Mesendoderm (in vitro differentiated cells): ENCODE measurements around the gene CASP1.
"Not testable (repeated sequence)": the region's sequence is repeated elsewhere in the genome, so short reads cannot be mapped to it uniquely, and the experiment has no call there.

Source experiments
- DNase-seq: peaks from one replicate; pipeline ENCODE4 v3.0.0; 2013
- H2AK5ac ChIP-seq: 2 replicates; pipeline ENCODE4 v1.6.1; 2013; ENCODE audit warnings: low read length, inconsistent platforms
- H2BK120ac ChIP-seq: 2 replicates; pipeline ENCODE4 v1.6.1; 2013; ENCODE audit warnings: low read depth, mild to moderate bottlenecking, low read length, moderate library complexity, mixed read lengths
- H2BK15ac ChIP-seq: replicated peaks from 2 replicates; pipeline ENCODE4 v1.6.1; 2013; ENCODE audit warnings: low read depth, mild to moderate bottlenecking, moderate library complexity
- H2BK5ac ChIP-seq: 2 replicates; pipeline ENCODE4 v1.6.1; 2013; ENCODE audit warnings: low read length, inconsistent platforms
- H3K18ac ChIP-seq: 2 replicates; pipeline ENCODE4 v1.6.1; 2013; ENCODE audit warnings: mild to moderate bottlenecking, low read length, mixed read lengths
- H3K23ac ChIP-seq: one replicate; pipeline ENCODE4 v1.6.1; 2013; ENCODE audit warnings: low read length
- H3K27ac ChIP-seq: 2 replicates; pipeline ENCODE4 v1.5.1; 2013; ENCODE audit warnings: low read depth, mild to moderate bottlenecking, inconsistent platforms, low read length, moderate library complexity
- H3K27me3 ChIP-seq: 2 replicates; pipeline ENCODE4 v1.6.1; 2013; ENCODE audit warnings: low read length, control low read depth, mild to moderate bottlenecking, inconsistent platforms; ENCODE audit not compliant: insufficient read depth, poor library complexity
- H3K36me3 ChIP-seq: 2 replicates; pipeline ENCODE4 v1.6.1; 2013; ENCODE audit warnings: low read length, inconsistent platforms; ENCODE audit not compliant: control insufficient read depth, insufficient read depth
- H3K4ac ChIP-seq: one replicate; pipeline ENCODE4 v1.6.1; 2013; ENCODE audit warnings: low read depth, mild to moderate bottlenecking, low read length, moderate library complexity
- H3K4me1 ChIP-seq: 2 replicates; pipeline ENCODE4 v1.6.1; 2013; ENCODE audit warnings: low read depth, low read length, inconsistent platforms; ENCODE audit not compliant: control insufficient read depth
- H3K4me2 ChIP-seq: 2 replicates; pipeline ENCODE4 v1.6.1; 2013; ENCODE audit warnings: low read length
- H3K4me3 ChIP-seq: 2 replicates; pipeline ENCODE4 v1.5.1; 2013; ENCODE audit warnings: mild to moderate bottlenecking, low read length
- H3K56ac ChIP-seq: one replicate; pipeline ENCODE4 v1.6.1; 2013; ENCODE audit warnings: low read length
- H3K79me1 ChIP-seq: 2 replicates; pipeline ENCODE4 v1.6.1; 2013; ENCODE audit warnings: low read length, inconsistent platforms
- H3K79me2 ChIP-seq: 2 replicates; pipeline ENCODE4 v1.6.1; 2013; ENCODE audit warnings: mild to moderate bottlenecking, low read length; ENCODE audit not compliant: control insufficient read depth, insufficient read depth
- H3K9ac ChIP-seq: 2 replicates; pipeline ENCODE4 v1.6.1; 2013; ENCODE audit warnings: low read length, inconsistent platforms
- H4K5ac ChIP-seq: one replicate; pipeline ENCODE4 v1.6.1; 2013; ENCODE audit warnings: low read length
- H4K8ac ChIP-seq: one replicate; pipeline ENCODE4 v1.6.1; 2013; ENCODE audit warnings: low read depth, mild to moderate bottlenecking, control low read depth, low read length, moderate library complexity
- WGBS: extraction: QIAGEN DNeasy Blood & Tissue Kit; methylation state at CpG from one replicate; pipeline ENCODE4 v1.1.7; 2013; ENCODE audit warnings: low lambda C conversion rate, missing lambda C conversion rate; ENCODE audit not compliant: insufficient coverage; ENCODE audit errors: extremely low coverage; 5-methylcytosine and 5-hydroxymethylcytosine counted together

Gene CASP1

GRCh38 chr11:105051559-105051958 lies 16.6 kb upstream of the CASP1 start:
- DNase-seq = no peak
- Histone ChIP-seq H3K4ac (no peak overlapping the region), H3K9ac (no peak overlapping the region)

GRCh38 chr11:105049481-105049880 lies 14.5 kb upstream of the CASP1 start:
- H3K23ac ChIP-seq = no peak overlapping the region
- DNase-seq = no peak
- H3K4me3 ChIP-seq = no peak overlapping the region
- no peak overlapping the region for H2BK15ac ChIP-seq
- H3K36me3 ChIP-seq = no peaks in the 10 kb centered on the region
- H2BK120ac ChIP-seq = no peak overlapping the region
- no peak overlapping the region for H3K18ac ChIP-seq
- H3K79me1 ChIP-seq = no peaks in the 10 kb centered on the region
- no peak overlapping the region for H3K9ac ChIP-seq
- H3K4me2 ChIP-seq = no peak overlapping the region
- H3K79me2 ChIP-seq = no peaks in the 10 kb centered on the region
- no peaks in the 10 kb centered on the region for H3K4me1 ChIP-seq
- H3K4ac ChIP-seq = no peak overlapping the region
- no peak overlapping the region for H3K56ac ChIP-seq
- no peak overlapping the region for H2AK5ac ChIP-seq
- no peak overlapping the region for H3K27ac ChIP-seq
- WGBS = no CpG with 5 or more reads among the region's 1 CpG
- no peak overlapping the region for H2BK5ac ChIP-seq
- H4K8ac ChIP-seq = no peak overlapping the region
- H4K5ac ChIP-seq = no peak overlapping the region
- no peaks in the 10 kb centered on the region for H3K27me3 ChIP-seq

More at GRCh38 chr11:105051559-105051958, 16.6 kb upstream of the CASP1 start:
- no peak overlapping the region for H2AK5ac ChIP-seq
- H2BK5ac ChIP-seq = no peak overlapping the region
- H3K27ac ChIP-seq = no peak overlapping the region
- WGBS = no CpG with 5 or more reads among the region's 2 CpGs
- no peak overlapping the region for H3K4me3 ChIP-seq
- no peak overlapping the region for H2BK120ac ChIP-seq
- H3K4me1 ChIP-seq = no peaks in the 10 kb centered on the region
- H4K5ac ChIP-seq = no peak overlapping the region
- H3K23ac ChIP-seq = no peak overlapping the region
- no peak overlapping the region for H3K4me2 ChIP-seq
- no peaks in the 10 kb centered on the region for H3K27me3 ChIP-seq
- no peaks in the 10 kb centered on the region for H3K36me3 ChIP-seq
- H3K79me2 ChIP-seq = no peaks in the 10 kb centered on the region
- H3K79me1 ChIP-seq = no peaks in the 10 kb centered on the region
- H3K18ac ChIP-seq = no peak overlapping the region
- H3K56ac ChIP-seq = no peak overlapping the region
- no peak overlapping the region for H4K8ac ChIP-seq
- no peak overlapping the region for H2BK15ac ChIP-seq

GRCh38 chr11:105046898-105047579 lies 12.1 kb upstream of the CASP1 start:
- Histone ChIP-seq H3K79me2 (no peaks in the 10 kb centered on the region), H3K4me1 (no peaks in the 10 kb centered on the region), H3K56ac (no peak overlapping the region), H3K4me2 (no peak overlapping the region), H2BK15ac (no peak overlapping the region), H3K18ac (peak overlapping the region; percentile 28), H3K36me3 (no peaks in the 10 kb centered on the region), H4K8ac (no peak overlapping the region), H3K4me3 (no peak overlapping the region), H4K5ac (no peak overlapping the region), H3K27ac (no peak overlapping the region), H2AK5ac (no peak overlapping the region), H2BK120ac (peak overlapping the region; percentile 85), H3K79me1 (no peaks in the 10 kb centered on the region), H3K4ac (no peak overlapping the region), H2BK5ac (no peak overlapping the region), H3K27me3 (no peaks in the 10 kb centered on the region), H3K9ac (no peak overlapping the region), H3K23ac (no peak overlapping the region)
- DNase-seq = peak; percentile 65
- WGBS = no CpG with 5 or more reads among the region's 8 CpGs

- H3K79me2 ChIP-seq = no peaks in the 10 kb centered on the region
- H3K27me3 ChIP-seq = no peaks in the 10 kb centered on the region
- no peak overlapping the region for H4K8ac ChIP-seq
- H2BK120ac ChIP-seq = no peak overlapping the region
- H3K4me2 ChIP-seq = no peak overlapping the region
- no peak overlapping the region for H4K5ac ChIP-seq
- H3K27ac ChIP-seq = no peak overlapping the region
- no peak overlapping the region for H3K56ac ChIP-seq
- no peak overlapping the region for H3K18ac ChIP-seq
- H3K4me3 ChIP-seq = no peak overlapping the region
- no peaks in the 10 kb centered on the region for H3K4me1 ChIP-seq
- no peak overlapping the region for H3K4ac ChIP-seq
- WGBS = no CpG with 5 or more reads among the region's 5 CpGs
- H2BK5ac ChIP-seq = no peak overlapping the region
- no peak overlapping the region for H2BK15ac ChIP-seq
- H3K23ac ChIP-seq = no peak overlapping the region
- H3K9ac ChIP-seq = no peak overlapping the region
- no peak for DNase-seq
- no peaks in the 10 kb centered on the region for H3K36me3 ChIP-seq
- H2AK5ac ChIP-seq = no peak overlapping the region
- no peaks in the 10 kb centered on the region for H3K79me1 ChIP-seq
These were observed 10.8 kb upstream of the CASP1 start for GRCh38 chr11:105045676-105046296.

GRCh38 chr11:105044557-105045524 lies 9.9 kb upstream of the CASP1 start, which contains the start of gene CARD16:
TSS of gene CARD16 (minus strand) at chr11:105045335. CDS start at chr11:105045297, 38 bp downstream.
- not testable (repeated sequence) for H3K4me3 ChIP-seq, H3K4me2 ChIP-seq, H4K8ac ChIP-seq, H3K4me1 ChIP-seq, H2AK5ac ChIP-seq, H3K27me3 ChIP-seq, DNase-seq, H3K9ac ChIP-seq, H4K5ac ChIP-seq, H3K4ac ChIP-seq, H2BK120ac ChIP-seq, H3K79me1 ChIP-seq, H3K36me3 ChIP-seq, H3K56ac ChIP-seq, H2BK15ac ChIP-seq, H3K79me2 ChIP-seq, H3K23ac ChIP-seq, H2BK5ac ChIP-seq, H3K18ac ChIP-seq, H3K27ac ChIP-seq
- no CpG with 5 or more reads among the region's 5 CpGs for WGBS
